NCI-H1436 (cell line): Measurements from ENCODE around the gene OR14A16.

Experiments
- DNase-seq: peaks from one replicate; lab custom pipeline; 2025; lab: John Stamatoyannopoulos, UW

The OR14A16 gene, protein sequence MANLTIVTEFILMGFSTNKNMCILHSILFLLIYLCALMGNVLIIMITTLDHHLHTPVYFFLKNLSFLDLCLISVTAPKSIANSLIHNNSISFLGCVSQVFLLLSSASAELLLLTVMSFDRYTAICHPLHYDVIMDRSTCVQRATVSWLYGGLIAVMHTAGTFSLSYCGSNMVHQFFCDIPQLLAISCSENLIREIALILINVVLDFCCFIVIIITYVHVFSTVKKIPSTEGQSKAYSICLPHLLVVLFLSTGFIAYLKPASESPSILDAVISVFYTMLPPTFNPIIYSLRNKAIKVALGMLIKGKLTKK

DNA sequence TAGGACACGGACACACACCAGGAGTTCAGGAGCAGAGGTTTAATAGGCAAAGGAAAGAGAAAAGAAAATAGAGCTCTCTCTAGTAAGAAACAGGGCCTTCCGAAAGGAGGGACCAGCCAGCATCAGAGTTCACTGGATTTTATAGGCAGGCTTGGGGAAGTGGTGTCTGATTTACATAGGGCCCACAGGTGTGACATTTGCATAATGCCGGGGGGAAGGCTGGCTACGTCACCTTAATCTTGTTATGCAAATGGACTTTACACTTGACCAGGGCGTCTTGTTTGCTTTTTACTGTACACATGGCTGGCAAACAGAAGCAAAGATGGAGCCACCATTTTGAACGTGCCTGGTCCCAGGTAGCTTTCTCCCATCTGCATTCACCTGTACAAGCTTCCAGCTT lies at the start of gene OR14A16:
Gene OR14A16, minus strand, starts transcription at position 97 of the 400 bp plus-strand sequence. CDS start 8,390 bp downstream, outside the sequence.
- no peak for DNase-seq

DNA sequence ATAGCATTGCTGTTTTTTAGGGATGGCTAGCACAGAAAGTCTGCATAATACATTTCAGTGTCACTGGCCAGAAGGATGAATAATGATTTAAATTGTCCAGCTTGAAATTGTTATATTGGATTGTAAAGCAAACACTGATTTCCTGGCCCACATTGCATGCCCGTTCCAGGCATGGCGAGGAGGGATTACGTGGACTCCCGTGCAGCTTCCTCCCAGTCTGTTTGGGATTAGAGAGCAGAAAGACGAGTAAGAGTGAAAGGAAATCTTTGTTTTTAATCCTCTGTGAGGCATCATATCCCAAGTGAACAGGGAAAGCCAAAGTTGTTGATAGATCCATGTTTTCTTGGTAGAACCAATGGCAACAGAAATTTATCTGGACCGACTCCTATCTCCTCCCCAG lies 41.5 kb upstream of the OR14A16 start:
- DNase-seq, result no peak

DNA sequence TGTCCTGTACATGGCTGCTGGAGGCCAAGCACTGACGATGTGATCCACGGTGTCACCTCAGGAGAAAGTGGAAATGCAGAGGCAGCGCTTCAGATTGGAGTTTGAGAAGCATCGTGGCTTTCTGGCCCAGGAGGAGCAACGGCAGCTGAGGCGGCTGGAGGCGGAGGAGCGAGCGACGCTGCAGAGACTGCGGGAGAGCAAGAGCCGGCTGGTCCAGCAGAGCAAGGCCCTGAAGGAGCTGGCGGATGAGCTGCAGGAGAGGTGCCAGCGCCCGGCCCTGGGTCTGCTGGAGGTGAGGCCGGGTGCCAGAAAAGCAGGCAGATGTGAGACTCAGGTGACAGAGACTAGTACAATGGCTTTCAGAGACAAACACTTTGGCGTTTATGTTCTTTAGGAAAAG lies 40.7 kb upstream of the OR14A16 start:
- no peak for DNase-seq

DNA sequence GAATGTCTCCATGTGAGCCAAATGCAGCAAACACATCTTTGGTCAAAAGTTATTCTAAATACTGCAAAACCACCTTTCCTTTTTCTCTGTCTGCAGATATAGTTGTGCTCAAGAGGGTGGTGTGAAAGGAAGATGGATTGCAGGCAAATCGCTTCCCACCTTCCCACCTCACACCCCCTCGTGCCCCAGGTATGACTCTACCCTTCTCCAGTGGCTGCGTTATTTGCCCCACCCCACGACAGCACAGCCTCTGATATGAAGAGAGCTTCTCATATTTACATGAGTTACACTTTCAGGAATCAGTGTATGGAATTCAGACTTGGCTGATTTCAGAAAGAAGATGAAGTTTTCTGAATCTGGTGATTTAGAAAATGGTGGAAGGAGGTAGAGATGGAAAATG lies 38.8 kb upstream of the OR14A16 start:
- no peak for DNase-seq

DNA sequence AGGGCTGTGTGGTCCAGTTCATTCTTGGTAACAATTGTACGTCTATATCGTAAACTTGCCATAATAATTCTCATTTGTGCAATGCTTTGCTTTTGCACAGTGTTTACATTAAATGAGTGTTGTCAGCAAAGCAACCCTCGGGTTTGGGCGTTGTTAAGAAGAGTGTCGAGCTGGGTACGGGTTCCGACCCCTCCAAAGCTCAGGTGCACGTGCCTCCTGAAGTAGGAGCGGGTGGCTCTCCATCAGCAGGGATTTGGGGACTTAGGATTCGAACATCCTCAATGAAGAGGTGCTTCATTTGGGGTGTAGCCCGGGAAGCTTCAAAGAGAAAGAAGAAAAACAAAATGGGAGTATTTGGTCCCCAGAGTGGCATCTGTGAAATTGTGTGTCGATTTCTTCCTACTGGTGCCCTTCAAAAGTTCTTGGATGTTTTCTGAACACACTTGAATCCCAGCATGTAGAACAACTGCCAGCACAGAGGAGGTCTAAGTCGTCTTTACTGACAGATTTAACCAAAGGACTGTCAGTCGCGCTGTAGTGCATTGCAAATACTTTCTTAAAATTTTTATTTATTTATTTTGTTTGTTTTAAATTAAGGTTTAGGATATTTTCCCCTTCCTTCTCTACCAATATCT lies 34.2 kb upstream of the OR14A16 start:
- DNase-seq, result no peak

DNA sequence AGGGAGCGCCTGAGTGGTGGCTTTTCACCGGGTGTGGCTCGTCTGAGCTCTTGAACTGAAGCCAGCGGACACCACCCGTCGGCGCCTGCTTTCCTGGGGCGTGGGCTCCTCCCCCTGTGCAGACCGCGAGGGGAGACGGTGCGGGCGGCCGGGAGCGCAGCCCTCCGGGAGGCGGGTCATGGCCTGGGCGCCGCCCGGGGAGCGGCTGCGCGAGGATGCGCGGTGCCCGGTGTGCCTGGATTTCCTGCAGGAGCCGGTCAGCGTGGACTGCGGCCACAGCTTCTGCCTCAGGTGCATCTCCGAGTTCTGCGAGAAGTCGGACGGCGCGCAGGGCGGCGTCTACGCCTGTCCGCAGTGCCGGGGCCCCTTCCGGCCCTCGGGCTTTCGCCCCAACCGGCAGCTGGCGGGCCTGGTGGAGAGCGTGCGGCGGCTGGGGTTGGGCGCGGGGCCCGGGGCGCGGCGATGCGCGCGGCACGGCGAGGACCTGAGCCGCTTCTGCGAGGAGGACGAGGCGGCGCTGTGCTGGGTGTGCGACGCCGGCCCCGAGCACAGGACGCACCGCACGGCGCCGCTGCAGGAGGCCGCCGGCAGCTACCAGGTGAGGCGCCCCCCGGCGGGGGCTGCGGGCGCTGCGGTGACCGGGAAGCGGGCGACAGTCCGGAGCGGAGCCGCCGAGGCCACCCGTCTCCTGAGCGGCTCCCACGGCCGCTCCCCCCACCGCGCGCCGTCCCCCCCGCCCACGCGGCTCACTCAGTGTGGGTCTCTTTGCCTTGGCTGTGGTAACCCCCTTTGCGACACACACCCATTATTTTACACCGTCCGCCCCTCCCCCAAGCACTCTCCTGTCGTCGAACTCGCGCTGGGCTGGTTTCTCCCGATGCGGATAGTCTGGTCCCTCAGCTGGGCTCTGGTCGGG lies 33.4 kb upstream of the OR14A16 start, which contains the start of gene TRIM58:
Gene TRIM58, plus strand, starts transcription at position 119 of the 916 bp plus-strand sequence. Its CDS starts 60 bp downstream, at position 179.
- DNase-seq, result no peak

DNA sequence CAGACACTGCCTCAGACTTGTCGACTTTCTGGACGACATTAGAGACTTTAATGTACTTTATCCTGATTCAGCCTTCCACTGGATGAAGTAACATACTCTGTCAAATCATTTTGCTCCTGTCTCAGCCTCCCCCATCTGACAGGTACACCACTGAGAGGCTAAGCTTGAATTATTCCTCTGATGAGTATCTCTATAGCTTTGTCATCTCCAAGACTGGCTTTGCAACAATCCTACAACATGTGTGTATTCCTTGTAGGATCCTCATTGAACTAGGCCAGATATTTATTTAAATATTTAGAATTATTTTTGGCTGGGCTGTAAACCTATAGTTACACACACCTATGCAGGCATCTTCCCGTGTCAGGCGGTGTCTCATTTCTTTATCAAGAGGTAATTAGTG lies 32.0 kb upstream of the OR14A16 start:
- no peak for DNase-seq

DNA sequence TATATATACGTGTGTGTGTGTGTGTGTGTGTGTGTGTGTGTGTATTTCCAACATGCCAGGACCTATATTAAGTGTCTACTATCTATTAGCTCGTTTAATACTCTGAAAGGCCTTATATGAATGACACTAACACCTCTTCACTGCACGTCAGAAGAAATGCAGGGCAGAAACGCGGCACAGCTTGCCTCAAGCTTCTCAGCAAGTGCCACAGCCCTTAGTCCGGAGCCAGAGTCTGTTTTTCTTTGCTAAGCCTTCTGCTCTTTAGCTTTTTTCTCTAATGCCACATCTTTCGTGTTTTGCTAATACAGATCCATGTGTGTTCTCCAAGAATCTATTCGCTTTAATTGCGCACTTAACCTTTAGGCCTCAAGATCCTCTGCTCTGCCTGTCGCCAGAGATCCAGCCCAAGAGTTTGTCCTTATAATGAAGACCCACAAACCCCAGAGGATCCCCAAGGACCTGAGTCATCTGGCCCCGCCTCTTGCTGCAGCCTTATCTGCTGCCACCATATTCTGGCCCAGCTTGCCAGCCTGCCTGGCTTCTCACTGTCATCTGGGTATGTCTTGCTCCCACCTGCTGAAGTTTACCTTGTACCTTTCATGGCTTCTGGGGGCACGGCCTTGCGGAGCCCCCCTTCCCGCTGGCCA lies 31.1 kb upstream of the OR14A16 start:
- no peak for DNase-seq

DNA sequence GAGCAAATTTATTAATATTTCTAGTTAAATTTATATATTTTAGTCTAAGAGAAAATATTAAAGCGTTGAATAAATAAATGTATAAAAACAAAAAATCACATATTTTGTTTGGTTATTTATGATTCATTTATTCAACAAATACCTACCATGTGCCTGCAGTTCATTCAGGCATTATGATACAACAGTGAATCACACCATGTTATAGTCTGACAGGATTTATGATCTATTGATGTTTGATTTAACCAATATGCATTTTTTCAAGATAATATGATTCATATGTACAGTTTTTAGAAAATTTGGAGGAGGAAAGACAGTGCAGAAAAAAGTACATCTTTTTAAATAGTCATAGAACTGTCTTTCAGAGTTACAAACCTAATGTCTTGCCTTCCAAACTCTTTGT lies 25.7 kb upstream of the OR14A16 start:
- no peak for DNase-seq

DNA sequence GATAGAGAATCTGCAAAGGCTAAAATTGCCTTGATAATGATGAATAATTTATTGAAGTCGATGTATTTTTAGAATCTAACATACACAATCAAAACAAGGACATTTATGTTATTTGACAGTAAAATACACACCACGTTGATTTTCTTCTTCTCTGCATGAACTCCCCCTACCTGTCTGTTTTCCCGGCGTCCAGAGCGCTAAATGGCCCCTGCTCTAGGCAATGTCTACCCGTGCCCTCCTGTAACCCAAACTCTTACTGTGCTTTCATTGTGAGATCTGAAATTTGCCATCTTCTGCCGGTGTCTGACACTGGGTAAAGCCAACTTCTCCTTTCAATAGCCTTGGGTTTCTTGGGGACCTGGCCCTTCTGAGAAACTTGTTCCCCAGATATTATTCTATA lies 24.4 kb upstream of the OR14A16 start:
- no peak for DNase-seq

DNA sequence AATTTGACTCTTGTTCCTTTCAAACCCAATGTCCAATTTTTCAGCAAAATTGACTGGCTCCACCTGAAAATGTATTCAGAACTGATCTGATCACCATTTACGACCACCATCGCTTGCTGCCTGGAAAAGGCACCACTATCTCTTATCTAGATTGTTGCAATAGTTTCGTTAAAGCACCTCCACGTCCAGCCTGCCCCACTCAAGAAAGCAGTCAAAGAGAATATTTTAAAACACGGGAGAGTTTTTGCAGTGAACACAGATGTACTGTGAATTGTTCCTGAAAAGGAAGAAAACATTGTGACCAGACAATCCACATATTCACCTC lies 21.7 kb upstream of the OR14A16 start:
- no peak for DNase-seq

DNA sequence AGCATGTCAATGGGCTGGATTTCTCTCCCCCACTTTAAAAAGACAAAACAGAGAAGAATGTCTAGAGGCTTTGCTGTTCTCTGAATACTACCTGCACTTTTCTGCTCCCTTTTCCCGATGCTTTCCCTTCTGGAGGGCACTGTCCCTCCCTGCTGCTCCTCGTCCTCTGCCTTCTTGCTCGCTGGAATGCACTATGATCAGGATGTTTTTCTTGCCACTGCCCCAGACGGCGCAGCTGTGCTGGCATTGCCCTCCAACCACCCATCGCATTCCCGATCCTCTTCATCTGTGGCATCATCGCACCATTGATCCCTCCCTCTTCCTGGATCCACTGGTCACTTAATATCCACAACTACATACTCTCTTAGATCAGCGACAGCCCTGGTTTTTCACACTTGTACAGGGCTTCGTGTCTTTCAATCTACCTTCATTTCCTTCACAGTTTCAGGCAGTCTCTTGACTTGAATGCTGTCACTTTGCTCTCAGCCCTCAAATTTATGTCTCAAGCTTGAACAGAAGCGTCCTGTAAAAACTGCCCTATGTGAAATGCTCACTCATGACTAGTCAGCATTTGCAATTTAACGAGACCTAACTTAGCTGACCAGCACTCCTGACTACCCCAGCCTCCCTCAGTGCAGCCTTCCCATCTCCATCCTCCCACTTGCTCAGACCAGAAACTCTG lies 21.2 kb upstream of the OR14A16 start:
- no peak for DNase-seq

DNA sequence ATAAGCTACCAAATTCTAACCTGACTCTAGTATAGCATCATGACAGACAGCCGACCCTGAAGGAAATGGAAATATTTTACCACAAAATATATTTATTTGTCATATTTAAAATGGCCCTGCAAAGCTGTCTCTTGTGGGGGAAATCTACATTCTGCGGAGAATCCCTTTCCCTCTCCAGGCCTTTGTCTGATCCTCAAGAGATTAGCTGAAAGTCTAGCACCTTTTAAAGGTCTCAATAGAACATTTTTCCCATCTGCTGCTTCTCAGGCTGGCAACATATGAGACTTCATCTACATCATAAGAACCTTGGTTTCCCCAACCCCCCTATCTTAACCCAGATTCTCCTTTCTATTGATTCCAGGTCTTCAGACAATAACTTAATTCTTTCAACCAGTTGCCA lies 19.5 kb upstream of the OR14A16 start:
- no peak for DNase-seq

DNA sequence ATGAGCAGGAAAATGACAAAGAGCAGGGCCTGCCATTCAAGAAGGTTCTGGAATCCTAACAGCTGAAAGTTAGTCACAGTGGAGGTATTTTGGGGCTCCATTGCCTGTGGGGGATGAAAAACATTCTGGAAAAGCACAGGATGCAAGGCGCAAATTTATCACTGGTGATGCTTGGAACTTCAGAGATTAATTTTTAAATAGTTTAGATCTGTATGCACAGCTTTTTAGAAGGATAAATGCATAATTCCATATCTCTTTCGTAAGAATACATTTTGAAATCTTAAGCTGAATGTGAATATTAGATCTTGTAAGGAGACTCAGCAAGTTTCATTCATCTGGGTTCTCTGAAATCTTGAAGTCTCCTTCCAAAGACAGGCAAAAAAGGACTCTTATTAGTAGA lies 17.9 kb upstream of the OR14A16 start, which contains the start of gene OR11L1:
Gene OR11L1, minus strand, starts transcription at position 101 of the 400 bp plus-strand sequence. Its CDS starts 0 bp downstream, at position 101.
- no peak for DNase-seq

DNA sequence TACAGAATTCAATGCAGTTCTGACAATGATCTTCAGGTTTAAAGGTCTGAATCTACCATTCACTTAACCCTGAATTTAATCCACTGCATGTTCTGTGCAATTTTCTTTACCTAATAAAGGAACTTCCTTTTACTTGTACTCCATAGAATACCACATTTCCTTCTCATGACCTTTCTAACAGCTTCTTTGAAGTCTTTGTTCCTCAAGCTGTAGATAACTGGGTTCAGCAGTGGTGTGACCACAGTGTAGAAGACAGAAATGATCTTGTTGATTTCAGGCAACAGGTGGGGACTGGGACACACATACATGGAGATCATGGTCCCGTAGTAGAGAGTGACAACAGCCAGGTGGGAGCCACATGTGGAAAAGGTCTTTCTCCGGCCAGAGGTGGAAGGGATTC lies 16.9 kb upstream of the OR14A16 start:
- no peak for DNase-seq

DNA sequence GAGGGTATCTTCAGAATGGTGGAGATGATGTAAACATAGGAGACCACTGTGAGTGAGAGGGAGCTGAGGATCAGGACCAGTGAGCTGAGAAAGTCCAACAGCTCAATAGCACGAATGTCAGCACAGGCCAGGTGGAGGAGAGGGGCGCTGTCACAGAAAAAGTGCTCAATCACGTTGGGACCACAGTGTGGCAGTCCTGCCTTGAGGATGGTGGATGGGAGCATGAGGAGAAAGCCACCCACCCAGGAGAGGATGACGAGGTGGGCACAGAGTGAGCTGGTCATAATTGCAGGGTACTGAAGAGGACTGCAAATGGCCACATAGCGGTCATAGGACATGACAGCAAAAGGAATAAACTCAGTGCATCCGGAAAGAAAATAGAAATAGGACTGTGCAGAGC lies 9.7 kb upstream of the OR14A16 start:
- no peak for DNase-seq

DNA sequence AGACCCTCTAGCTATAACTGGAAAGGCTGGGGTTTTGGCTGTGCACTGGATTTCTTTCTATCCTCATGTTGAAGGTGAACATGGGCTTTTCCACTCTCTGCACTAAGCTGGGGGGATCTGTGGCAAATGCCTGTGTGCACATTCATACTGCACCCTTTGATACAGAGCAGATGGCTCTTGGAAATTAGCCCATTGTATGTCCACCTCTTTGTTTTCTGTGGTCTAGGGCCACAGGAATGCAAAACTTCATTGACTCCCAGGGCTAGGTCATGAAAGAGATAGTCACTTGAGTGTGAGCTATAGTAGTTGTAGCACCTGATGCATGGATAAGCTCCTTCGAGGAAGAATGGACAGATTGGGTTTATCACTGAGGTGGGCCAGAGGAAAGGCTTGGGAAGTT lies 5.7 kb upstream of the OR14A16 start:
- DNase-seq, result no peak

DNA sequence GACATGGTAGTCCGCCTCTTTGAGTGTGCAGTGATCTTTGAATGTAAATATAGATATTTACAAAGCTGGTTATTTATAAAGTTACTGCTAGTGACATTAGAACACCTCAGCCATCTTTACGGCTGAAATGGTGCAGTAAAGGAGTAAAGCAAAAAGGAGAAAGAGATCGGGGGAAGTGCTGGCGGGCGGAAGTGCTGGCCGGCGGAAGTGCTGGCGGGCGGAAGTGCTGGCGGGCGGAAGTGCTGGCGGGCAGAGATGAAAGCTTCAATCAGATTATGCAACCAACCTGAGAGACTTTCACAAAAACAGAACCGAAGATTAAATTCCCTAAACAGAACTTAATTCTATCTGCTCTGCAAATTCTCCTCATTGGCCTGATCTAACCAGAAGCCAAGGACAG lies 1.4 kb upstream of the OR14A16 start:
- no peak for DNase-seq

DNA sequence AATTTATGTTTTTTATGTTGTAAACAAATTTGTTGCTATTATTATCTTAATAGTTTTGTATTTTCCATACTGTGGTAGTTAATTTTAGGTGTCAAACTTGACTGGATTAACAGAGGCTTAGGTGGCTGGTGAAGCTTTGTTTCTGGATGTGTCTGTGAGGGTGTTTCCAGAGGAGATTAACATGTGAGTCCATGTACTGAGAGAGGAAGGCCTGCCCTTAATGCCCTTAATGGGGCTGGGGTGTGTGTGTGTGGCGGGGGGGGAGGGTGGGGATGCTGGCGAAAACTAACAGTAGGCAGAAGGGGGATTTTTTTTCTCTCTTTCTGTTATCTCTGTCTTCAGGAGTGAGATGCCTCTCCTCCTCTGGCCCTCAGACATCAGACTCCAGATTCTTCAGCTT lies 1.9 kb downstream of the OR14A16 start:
- no peak for DNase-seq

DNA sequence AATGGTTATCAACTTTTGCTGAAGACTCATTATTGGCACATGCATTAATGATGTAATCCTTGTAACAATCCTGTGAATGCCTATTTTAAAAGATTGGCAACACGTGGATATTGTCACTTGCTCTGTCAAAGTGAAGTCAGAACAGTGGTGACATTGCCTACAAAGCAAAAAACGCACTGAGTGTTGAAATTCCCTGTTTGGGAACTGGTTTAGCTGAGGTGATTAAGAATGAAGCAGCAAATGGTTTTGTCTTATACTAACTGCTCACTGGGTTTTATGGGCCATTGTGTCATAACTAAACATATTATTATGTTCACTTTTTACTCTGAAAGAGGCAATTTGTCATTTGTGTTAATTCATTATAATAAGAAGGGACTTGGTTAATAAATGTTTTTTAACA lies 11.3 kb downstream of the OR14A16 start:
- no peak for DNase-seq

DNA sequence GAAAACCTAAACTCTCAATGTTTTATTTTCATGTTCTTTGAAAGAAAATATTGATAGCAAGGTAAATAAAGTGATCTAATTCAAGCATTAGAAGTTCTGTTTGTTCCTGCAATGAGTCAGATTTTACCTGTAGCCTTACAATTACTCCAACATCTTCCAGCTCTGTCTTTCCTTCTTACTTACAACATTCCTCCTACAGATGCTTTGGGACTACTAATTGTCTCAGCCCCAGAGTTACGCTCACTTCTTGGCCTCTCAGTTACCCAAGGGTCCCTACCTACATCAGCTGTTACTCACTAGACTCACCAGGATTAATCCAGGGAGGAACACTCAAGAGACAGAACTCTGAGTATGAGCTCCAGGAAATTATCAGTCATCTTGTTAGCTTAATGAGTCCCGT lies 26.4 kb downstream of the OR14A16 start:
- DNase-seq, result no peak

DNA sequence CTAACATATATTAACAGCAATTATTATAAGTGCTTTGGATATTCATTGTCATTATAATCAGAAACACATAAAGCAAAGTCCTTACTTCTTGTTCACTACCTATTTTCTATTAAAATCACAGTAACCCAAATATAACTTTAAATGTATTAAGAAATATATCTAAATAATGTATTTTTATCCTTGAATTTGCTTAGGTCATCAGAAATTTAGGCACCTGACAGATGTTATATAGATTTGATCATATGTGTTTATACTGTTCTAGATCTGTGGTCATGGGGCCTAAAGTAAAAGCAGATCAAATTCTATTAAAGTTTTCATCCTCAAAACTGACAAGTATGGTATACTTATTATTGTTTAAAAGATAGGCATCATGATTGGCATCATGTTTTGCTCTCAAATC lies 54.3 kb downstream of the OR14A16 start:
- no peak for DNase-seq
